ENCODE data around the gene RNF126. TPM values are rescaled to one million over a fixed set of nuclear protein-coding genes. Genes with fewer than 3 reads are reported as not detected.
"Not testable (repeated sequence)": the region's sequence is repeated elsewhere in the genome, so short reads cannot be mapped to it uniquely, and the experiment has no call there.

Gene RNF126
- polyA plus RNA-seq, 1 experiment, result 2.7 TPM

DNA sequence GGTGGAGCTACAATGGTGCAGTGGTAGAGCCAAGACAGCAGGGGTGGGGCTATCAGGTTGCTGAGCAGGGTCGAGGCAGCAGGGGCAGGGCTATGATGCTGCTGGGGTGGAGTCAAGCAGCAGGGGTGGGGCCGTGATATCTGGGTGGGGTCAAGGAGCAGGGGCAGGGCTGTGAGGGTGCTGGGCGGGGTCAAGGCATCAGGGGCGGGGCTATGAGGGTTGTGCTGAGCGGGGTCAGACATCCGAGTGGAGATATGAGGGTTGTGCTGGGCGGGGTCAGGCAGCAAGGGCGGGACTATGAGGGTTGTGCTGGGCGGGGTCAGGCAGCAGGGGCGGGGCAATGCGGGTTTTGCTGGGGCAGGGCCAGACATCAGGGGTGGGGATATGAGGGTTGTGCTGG is 58.7 kb downstream of the RNF126 start:
- ChIA-PET POLR2A (no interaction called here), CTCF (no interaction called here)
- TF ChIP-seq, protein P1, sequence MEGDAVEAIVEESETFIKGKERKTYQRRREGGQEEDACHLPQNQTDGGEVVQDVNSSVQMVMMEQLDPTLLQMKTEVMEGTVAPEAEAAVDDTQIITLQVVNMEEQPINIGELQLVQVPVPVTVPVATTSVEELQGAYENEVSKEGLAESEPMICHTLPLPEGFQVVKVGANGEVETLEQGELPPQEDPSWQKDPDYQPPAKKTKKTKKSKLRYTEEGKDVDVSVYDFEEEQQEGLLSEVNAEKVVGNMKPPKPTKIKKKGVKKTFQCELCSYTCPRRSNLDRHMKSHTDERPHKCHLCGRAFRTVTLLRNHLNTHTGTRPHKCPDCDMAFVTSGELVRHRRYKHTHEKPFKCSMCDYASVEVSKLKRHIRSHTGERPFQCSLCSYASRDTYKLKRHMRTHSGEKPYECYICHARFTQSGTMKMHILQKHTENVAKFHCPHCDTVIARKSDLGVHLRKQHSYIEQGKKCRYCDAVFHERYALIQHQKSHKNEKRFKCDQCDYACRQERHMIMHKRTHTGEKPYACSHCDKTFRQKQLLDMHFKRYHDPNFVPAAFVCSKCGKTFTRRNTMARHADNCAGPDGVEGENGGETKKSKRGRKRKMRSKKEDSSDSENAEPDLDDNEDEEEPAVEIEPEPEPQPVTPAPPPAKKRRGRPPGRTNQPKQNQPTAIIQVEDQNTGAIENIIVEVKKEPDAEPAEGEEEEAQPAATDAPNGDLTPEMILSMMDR (IDR thresholded peaks at IDR 0.05; ENCODE audit: insufficient read depth, low read depth, low read length), result no peak
- Histone ChIP-seq H3K36me3 (ENCODE audit: control insufficient read depth, insufficient read depth, low read length) (no peaks in the 10 kb centered on the region), H3K27me3 (ENCODE audit: control insufficient read depth, insufficient read depth, low read length) (no peaks in the 10 kb centered on the region), H3K4me3 (ENCODE audit: low read depth, low read length) (no peak overlapping the region)
- no peak for DNase-seq (ENCODE audit: low read depth)

DNA sequence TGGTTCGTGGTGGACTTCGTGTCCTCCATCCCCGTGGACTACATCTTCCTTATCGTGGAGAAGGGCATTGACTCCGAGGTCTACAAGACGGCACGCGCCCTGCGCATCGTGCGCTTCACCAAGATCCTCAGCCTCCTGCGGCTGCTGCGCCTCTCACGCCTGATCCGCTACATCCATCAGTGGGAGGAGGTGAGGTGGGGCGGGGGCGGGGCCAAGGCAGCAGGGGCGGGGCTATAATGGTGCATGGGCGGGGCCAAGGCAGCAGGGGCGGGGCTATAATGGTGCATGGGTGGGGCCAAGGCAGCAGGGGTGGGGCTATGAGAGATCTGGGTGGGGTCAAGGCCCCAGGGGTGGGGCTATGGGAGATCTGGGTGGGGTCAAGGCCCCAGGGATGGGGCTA is 59.2 kb downstream of the RNF126 start:
- CTCF ChIA-PET, result not testable (repeated sequence)

DNA sequence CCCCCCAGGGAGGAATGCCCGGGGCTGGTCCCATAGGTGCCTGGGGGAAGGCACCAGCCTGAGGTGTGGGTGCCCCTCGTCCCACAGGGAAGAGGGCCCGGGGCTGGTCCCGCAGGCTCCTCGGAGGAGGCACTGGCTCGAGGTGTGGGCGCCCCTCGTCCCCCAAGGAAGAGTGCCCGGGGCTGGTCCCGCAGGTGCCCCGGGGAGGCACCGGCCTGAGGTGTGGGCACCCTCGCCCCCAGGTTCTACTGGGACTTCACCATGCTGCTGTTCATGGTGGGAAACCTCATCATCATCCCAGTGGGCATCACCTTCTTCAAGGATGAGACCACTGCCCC is 59.7 kb downstream of the RNF126 start:
- POLR2A ChIA-PET; H3K36me3 ChIP-seq (ENCODE audit: control insufficient read depth, insufficient read depth, low read length); H3K27me3 ChIP-seq (ENCODE audit: control insufficient read depth, insufficient read depth, low read length); CTCF ChIA-PET; H3K4me3 ChIP-seq (ENCODE audit: low read depth, low read length); DNase-seq (ENCODE audit: low read depth): not testable (repeated sequence)

More for the DNA sequence above, 59.2 kb downstream of the RNF126 start:
- POLR2A ChIA-PET; H3K36me3 ChIP-seq (ENCODE audit: control insufficient read depth, insufficient read depth, low read length); DNase-seq (ENCODE audit: low read depth); H3K27me3 ChIP-seq (ENCODE audit: control insufficient read depth, insufficient read depth, low read length); H3K4me3 ChIP-seq (ENCODE audit: low read depth, low read length): not testable (repeated sequence)

DNA sequence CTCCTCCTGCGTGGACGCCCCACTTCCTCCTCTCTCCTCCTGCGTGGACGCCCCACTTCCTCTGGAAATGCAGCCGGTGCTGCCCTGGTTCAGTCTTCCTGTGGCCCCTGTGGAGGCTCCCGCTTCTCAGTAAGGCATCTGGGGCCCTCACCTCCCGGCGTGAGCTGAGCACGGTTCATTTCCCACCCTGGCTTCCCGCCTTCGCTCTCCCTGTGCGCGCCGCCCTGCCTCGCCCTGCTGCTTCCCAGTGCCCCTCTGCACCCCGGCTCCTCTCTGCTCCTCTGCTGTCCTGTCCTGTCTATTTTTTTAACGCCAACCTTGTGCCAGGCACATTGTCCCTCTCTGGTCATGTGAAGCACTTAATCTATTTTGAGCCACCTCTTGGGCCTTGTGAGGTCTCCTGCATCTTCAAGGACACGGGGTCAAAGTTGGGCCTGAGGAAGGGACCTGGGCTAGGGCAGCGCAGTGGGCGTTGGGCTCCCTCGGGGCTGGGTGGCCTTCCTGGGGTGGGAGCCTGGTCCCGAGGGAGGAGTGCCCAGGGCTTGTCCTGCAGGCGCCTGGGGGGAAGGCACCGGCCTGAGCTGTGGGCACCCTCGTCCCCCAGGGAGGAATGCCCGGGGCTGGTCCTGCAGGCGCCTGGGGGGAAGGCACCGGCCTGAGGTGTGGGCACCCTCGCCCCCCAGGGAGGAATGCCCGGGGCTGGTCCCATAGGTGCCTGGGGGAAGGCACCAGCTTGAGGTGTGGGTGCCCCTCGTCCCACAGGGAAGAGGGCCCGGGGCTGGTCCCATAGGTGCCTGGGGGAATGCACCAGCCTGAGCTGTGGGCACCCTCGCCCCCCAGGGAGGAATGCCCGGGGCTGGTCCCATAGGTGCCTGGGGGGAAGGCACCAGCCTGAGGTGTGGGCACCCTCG is 60.4 kb downstream of the RNF126 start:
- Histone ChIP-seq H3K4me3 (ENCODE audit: low read depth, low read length) (no peak overlapping the region), H3K27me3 (ENCODE audit: control insufficient read depth, insufficient read depth, low read length) (no peaks in the 10 kb centered on the region), H3K36me3 (ENCODE audit: control insufficient read depth, insufficient read depth, low read length) (no peaks in the 10 kb centered on the region)
- POLR2A ChIA-PET, result no interaction called here
- CTCF ChIA-PET, result no interaction called here
- TF ChIP-seq, protein P1 (IDR thresholded peaks at IDR 0.05; ENCODE audit: insufficient read depth, low read depth, low read length), result no peak
- DNase-seq (ENCODE audit: low read depth), result no peak

DNA sequence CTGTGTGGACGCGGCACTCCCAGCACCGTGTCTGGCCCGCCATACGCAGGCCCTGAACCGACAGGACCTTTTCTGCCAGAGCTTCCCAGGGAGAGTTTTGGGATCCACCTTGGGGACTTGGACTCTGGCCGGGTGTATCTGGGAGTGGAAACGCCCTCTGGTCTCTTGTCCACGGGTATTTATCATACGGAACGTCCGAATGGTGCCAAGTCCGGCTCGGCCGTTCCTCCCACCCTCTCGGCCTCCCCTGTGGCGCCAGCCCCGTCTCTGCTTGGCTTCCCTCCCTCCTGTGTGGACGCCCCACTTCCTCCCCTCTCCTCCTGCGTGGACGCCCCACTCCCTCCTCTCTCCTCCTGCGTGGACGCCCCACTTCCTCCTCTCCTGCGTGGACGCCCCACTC is 61.2 kb downstream of the RNF126 start:
- TF ChIP-seq, protein P1 (IDR thresholded peaks at IDR 0.05; ENCODE audit: insufficient read depth, low read depth, low read length), result no peak
- no peak overlapping the region for H3K4me3 ChIP-seq (ENCODE audit: low read depth, low read length)
- POLR2A ChIA-PET, result no interaction called here
- no peaks in the 10 kb centered on the region for H3K27me3 ChIP-seq (ENCODE audit: control insufficient read depth, insufficient read depth, low read length)
- DNase-seq (ENCODE audit: low read depth), result no peak
- CTCF ChIA-PET, result interaction anchor here (0.9 kb wide), 1 partner anchor 13 kb away, joined by 3 read pairs; no protein-coding TSS in a partner anchor
- no peaks in the 10 kb centered on the region for H3K36me3 ChIP-seq (ENCODE audit: control insufficient read depth, insufficient read depth, low read length)

DNA sequence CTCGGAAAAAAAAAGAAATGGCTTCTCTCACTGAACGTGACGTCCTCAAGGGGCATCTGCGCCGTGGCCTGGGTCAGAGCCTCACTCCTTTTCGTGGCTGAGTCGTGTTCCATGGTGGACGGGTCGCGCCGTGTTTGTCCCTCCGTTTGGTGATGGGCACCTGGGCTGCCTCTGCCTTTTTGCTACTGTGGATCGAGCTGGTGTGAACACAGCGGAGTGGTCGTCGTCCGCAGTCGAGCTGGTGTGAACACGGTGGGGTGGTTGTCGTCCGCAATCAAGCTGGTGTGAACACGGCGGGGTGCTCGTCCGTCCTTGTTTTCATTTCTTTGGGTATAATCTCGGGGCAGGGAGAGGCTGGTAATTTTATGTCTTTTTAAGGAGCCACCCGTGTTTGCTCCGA is 61.7 kb downstream of the RNF126 start:
- Histone ChIP-seq H3K36me3 (ENCODE audit: control insufficient read depth, insufficient read depth, low read length) (no peaks in the 10 kb centered on the region), H3K4me3 (ENCODE audit: low read depth, low read length) (no peak overlapping the region), H3K27me3 (ENCODE audit: control insufficient read depth, insufficient read depth, low read length) (no peaks in the 10 kb centered on the region; the same call in 1 of the 2 replicates)
- ChIA-PET CTCF (interaction anchor here (0.9 kb wide), 1 partner anchor 13 kb away, joined by 3 read pairs; no protein-coding TSS in a partner anchor), POLR2A (no interaction called here)
- DNase-seq (ENCODE audit: low read depth), result no peak
- TF ChIP-seq, protein P1 (IDR thresholded peaks at IDR 0.05; ENCODE audit: insufficient read depth, low read depth, low read length), result no peak

Other genes with a start within 250 kb of the RNF126 start
- 1.3 and 3.4 TPM in 2 replicates for gene SHC2, start 202.2 kb downstream of the RNF126 start, polyA plus RNA-seq (2011; rRNA removed)
- gene MADCAM1, start 166.7 kb downstream of the RNF126 start, polyA plus RNA-seq (2011; rRNA removed), result 0.10 TPM in 1 of 2 replicates, not detected in the other
- 4.5 and 6.8 TPM in 2 replicates for gene TPGS1, start 155.7 kb downstream of the RNF126 start, polyA plus RNA-seq (2011; rRNA removed)
- gene CDC34, start 131.5 kb downstream of the RNF126 start, polyA plus RNA-seq (2011; rRNA removed), result 49.1 and 75.2 TPM in 2 replicates
- gene GZMM, start 119.2 kb downstream of the RNF126 start, polyA plus RNA-seq (2011; rRNA removed), result not detected in 2 replicates
- gene BSG, start 90.6 kb downstream of the RNF126 start, polyA plus RNA-seq (2011; rRNA removed), result 579 and 1,176 TPM in 2 replicates
- gene HCN2, start 73.3 kb downstream of the RNF126 start, polyA plus RNA-seq (2011; rRNA removed), result 0.83 and 1.5 TPM in 2 replicates
- 21.9 and 38.6 TPM in 2 replicates for gene POLRMT, start 29.7 kb downstream of the RNF126 start, polyA plus RNA-seq (2011; rRNA removed)
- 0.05 TPM in 1 of 2 replicates, not detected in the other for gene FGF22, start 23.3 kb downstream of the RNF126 start, polyA plus RNA-seq (2011; rRNA removed)
- gene FSTL3, start 13.2 kb upstream of the RNF126 start, polyA plus RNA-seq (2011; rRNA removed), result 62.5 and 83.2 TPM in 2 replicates
- not detected in 2 replicates for gene PRSS57, start 32.2 kb upstream of the RNF126 start, polyA plus RNA-seq (2011; rRNA removed)
- 1.1 and 1.2 TPM in 2 replicates for gene PALM, start 45.7 kb upstream of the RNF126 start, polyA plus RNA-seq (2011; rRNA removed)
- gene MISP, start 87.9 kb upstream of the RNF126 start, polyA plus RNA-seq (2011; rRNA removed), result 0.05 and 0.06 TPM in 2 replicates
- 137 and 328 TPM in 2 replicates for gene PTBP1, start 134.2 kb upstream of the RNF126 start, polyA plus RNA-seq (2011; rRNA removed)
- gene PLPPR3, start 158.7 kb upstream of the RNF126 start, polyA plus RNA-seq (2011; rRNA removed), result 0.56 and 1.1 TPM in 2 replicates
- gene AZU1, start 164.6 kb upstream of the RNF126 start, polyA plus RNA-seq (2011; rRNA removed), result 0.07 TPM in 1 of 2 replicates, not detected in the other
- gene PRTN3, start 177.8 kb upstream of the RNF126 start, polyA plus RNA-seq (2011; rRNA removed), result not detected in 2 replicates
- gene ELANE, start 189.1 kb upstream of the RNF126 start, polyA plus RNA-seq (2011; rRNA removed), result 0.10 and 0.12 TPM in 2 replicates
- 0.70 and 0.77 TPM in 2 replicates for gene CFD, start 196.4 kb upstream of the RNF126 start, polyA plus RNA-seq (2011; rRNA removed)
- gene MED16, start 230.0 kb upstream of the RNF126 start, polyA plus RNA-seq (2011; rRNA removed), result 21.5 and 39.8 TPM in 2 replicates
- gene RNU6-9, start 230.3 kb upstream of the RNF126 start, polyA plus RNA-seq (2011; rRNA removed), result not detected in 2 replicates

All from BJ (cell line).